Liver (tissue), 2 donors: ENCODE results near the gene GPR31.
"Not testable (repeated sequence)": the region's sequence is repeated elsewhere in the genome, so short reads cannot be mapped to it uniquely, and the experiment has no call there.

Experiments
- GABPA ChIP-seq, 2 donors: IDR thresholded peaks in 1 of 2; conservative IDR thresholded peaks in 1 of 2; 2 replicates each; pipeline ENCODE4 v1.6.1; 2016; ENCODE audit warnings: antibody characterized with exemption in 2 of 2, mild to moderate bottlenecking in 1 of 2, moderate library complexity in 1 of 2
- REST ChIP-seq: IDR thresholded peaks from 2 replicates; pipeline ENCODE4 v1.6.1; 2016; ENCODE audit warnings: antibody characterized with exemption, mild to moderate bottlenecking
- donor health status: healthy.

GRCh38 chr6:167169867-167170266 lies 12.1 kb upstream of the GPR31 start:
- not testable (repeated sequence) for TF ChIP-seq GABPA (IDR thresholded peaks at IDR 0.05 in 1 of 2, conservative IDR thresholded peaks at IDR 0.05 in 1 of 2); REST
